Prostate gland (tissue), 2 donors: ENCODE results near the gene SEMA5A. TPM values are rescaled to one million over a fixed set of nuclear protein-coding genes. Genes with fewer than 3 reads are reported as not detected.

ENCODE experiments used
- DNase-seq: peaks from one replicate; pipeline ENCODE4 v3.0.0-alpha.2; 2019; ENCODE audit warnings: low spot score
- H3K27ac ChIP-seq, 2 donors: fragments of 200-600 bp; sonication (generic); 2 replicates each; pipeline ENCODE4 v1.5.1; 2017 to 2019
- H3K27me3 ChIP-seq: fragments of 200-600 bp; sonication (generic); replicated peaks from 2 replicates; pipeline ENCODE4 v1.5.1; 2019; ENCODE audit not compliant: insufficient read depth
- H3K36me3 ChIP-seq, 2 donors: fragments of 200-600 bp; sonication (generic); 1 replicate in 1 of 2; 2 replicates in 1 of 2; pipeline versions ENCODE4 v1.5.1 to v1.8.1; 2017 to 2019
- H3K4me1 ChIP-seq: fragments of 200-600 bp; sonication (generic); replicated peaks from 2 replicates; pipeline ENCODE4 v1.5.1; 2019
- H3K4me3 ChIP-seq, 2 donors: fragments of 200-600 bp; sonication (generic); 2 replicates each; pipeline ENCODE4 v1.5.1; 2017 to 2019
- H3K9me3 ChIP-seq: fragments of 200-600 bp; sonication (generic); 2 replicates; pipeline ENCODE4 v1.5.1; 2017
- POLR2A ChIP-seq: fragments of 450-650 bp; IDR thresholded peaks from one replicate; pipeline ENCODE4 v1.6.1; 2016; ENCODE audit warnings: antibody characterized with exemption, mild to moderate bottlenecking
- POLR2AphosphoS5 ChIP-seq: sonication (generic); formaldehyde crosslinking; IDR thresholded peaks from one replicate; pipeline ENCODE4 v1.6.1; 2017; ENCODE audit warnings: antibody characterized with exemption
- WGBS: methylation state at CpG from one replicate; pipeline ENCODE4 v1.1.5; 2018; 5-methylcytosine and 5-hydroxymethylcytosine counted together
- intact Hi-C: fragments of 100-400 bp; cut with DNase I; formaldehyde crosslinking; loops from one replicate; pipeline ENCODE4 v1.14.2; 2022
- total RNA-seq, 2 donors: library from RNA; depleted of rRNA; stranded (reverse); fragments of >200 nt; gene quantifications; one replicate each; pipeline ENCODE4 v1.1.0, GENCODE V29; 2016
- TF ChIP-seq, protein P1 (sequence below), 4 experiments: fragments of 200-600 bp in 2 of 4; fragments of 450-650 bp in 2 of 4; sonication (generic) in 2 of 4; IDR thresholded peaks; 1 replicate in 3 of 4; 2 replicates in 1 of 4; pipeline ENCODE4 v1.5.1; 2016 to 2019; ENCODE audit warnings: antibody characterized with exemption in 4 of 4, mild to moderate bottlenecking in 2 of 4, moderate library complexity in 2 of 4

Gene SEMA5A
- total RNA-seq, 2 donors from 2014 or later = 4.5 to 21.7 TPM

GRCh38 chr5:9567039-9567438, 21.2 kb upstream of the SEMA5A start:
- intact Hi-C loops = no loop called here
- Histone ChIP-seq H3K4me1 (no peaks in the 10 kb centered on the region), H3K27ac (no peak overlapping the region), H3K9me3 (no peaks in the 10 kb centered on the region), H3K27me3 (no peaks in the 10 kb centered on the region), H3K4me3 (no peak overlapping the region), H3K36me3 (no peaks in the 10 kb centered on the region)
- TF ChIP-seq, protein P1, sequence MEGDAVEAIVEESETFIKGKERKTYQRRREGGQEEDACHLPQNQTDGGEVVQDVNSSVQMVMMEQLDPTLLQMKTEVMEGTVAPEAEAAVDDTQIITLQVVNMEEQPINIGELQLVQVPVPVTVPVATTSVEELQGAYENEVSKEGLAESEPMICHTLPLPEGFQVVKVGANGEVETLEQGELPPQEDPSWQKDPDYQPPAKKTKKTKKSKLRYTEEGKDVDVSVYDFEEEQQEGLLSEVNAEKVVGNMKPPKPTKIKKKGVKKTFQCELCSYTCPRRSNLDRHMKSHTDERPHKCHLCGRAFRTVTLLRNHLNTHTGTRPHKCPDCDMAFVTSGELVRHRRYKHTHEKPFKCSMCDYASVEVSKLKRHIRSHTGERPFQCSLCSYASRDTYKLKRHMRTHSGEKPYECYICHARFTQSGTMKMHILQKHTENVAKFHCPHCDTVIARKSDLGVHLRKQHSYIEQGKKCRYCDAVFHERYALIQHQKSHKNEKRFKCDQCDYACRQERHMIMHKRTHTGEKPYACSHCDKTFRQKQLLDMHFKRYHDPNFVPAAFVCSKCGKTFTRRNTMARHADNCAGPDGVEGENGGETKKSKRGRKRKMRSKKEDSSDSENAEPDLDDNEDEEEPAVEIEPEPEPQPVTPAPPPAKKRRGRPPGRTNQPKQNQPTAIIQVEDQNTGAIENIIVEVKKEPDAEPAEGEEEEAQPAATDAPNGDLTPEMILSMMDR (IDR thresholded peaks at IDR 0.05) = no peak
- TF ChIP-seq POLR2AphosphoS5 = no peak
- no peak for TF ChIP-seq POLR2A
- DNase-seq = no peak

GRCh38 chr5:9564752-9565151, 18.9 kb upstream of the SEMA5A start:
- no peaks in the 10 kb centered on the region for H3K27me3 ChIP-seq
- no peaks in the 10 kb centered on the region for H3K4me1 ChIP-seq
- no peak overlapping the region for H3K4me3 ChIP-seq
- H3K36me3 ChIP-seq = no peaks in the 10 kb centered on the region
- intact Hi-C loops = no loop called here
- TF ChIP-seq POLR2A (no peak), POLR2AphosphoS5 (no peak)
- TF ChIP-seq, protein P1 (IDR thresholded peaks at IDR 0.05) = no peak
- DNase-seq = no peak
- no peak overlapping the region for H3K27ac ChIP-seq
- 84% methylated on average over 4 of the region's 4 CpGs for WGBS
- H3K9me3 ChIP-seq = no peaks in the 10 kb centered on the region

DNA sequence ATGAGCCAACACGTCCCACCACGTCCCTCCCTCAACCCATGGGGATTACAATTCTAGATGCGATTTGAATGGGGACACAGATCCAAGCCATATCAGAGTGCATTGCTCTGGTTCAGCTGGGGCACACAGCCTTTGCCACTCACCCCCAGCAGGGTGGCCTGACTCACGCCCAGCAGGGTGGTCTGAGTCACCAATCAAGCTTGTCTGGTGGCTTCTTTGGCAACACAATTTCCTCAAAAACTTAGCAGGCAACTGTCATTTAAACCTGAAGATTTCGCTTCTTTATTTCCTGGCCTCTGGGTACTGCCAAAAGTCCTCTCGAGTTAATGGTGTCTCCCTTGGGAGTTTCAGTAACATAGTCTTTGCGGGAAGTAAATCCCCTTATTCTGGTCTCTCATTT, 16.3 kb upstream of the SEMA5A start:
- Histone ChIP-seq H3K9me3 (no peaks in the 10 kb centered on the region), H3K4me1 (no peaks in the 10 kb centered on the region), H3K36me3 (no peaks in the 10 kb centered on the region), H3K4me3 (no peak overlapping the region), H3K27ac (no peak overlapping the region), H3K27me3 (no peaks in the 10 kb centered on the region)
- DNase-seq = no peak
- intact Hi-C loops = no loop called here
- WGBS = 85% methylated on average over 7 of the region's 7 CpGs
- TF ChIP-seq POLR2AphosphoS5 (no peak), POLR2A (no peak)
- TF ChIP-seq, protein P1 (IDR thresholded peaks at IDR 0.05) = no peak

DNA sequence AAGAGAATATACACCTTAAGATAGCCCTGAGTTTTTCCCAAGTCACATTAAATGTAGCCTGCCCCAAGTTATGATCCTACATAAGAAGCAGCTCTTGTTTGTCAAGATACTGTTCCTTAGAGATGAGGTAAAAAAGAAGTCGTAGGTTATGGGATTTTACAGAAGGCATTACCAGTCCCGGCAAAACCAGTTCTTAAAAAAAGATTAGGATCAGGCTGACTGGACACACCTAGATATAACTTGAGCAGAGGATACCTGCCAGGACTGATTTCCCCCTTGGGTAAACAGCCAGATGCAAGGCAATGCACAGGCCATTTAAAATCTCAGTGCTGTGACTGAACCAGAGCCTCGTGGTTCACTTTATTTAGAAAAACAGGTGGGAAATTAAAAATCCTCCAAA, 14.1 kb upstream of the SEMA5A start:
- H3K27me3 ChIP-seq = no peaks in the 10 kb centered on the region
- intact Hi-C loops = no loop called here
- H3K9me3 ChIP-seq = no peaks in the 10 kb centered on the region
- H3K4me1 ChIP-seq = no peaks in the 10 kb centered on the region
- H3K27ac ChIP-seq = no peak overlapping the region
- TF ChIP-seq POLR2AphosphoS5 = peak; percentile 57
- no peak for TF ChIP-seq POLR2A
- TF ChIP-seq, protein P1 (IDR thresholded peaks at IDR 0.05) = no peak
- no peak overlapping the region for H3K4me3 ChIP-seq
- no peaks in the 10 kb centered on the region for H3K36me3 ChIP-seq
- peak; percentile 45 for DNase-seq
- WGBS = 37% methylated on average over 3 of the region's 3 CpGs

GRCh38 chr5:9558319-9558965, 12.6 kb upstream of the SEMA5A start:
- Histone ChIP-seq H3K27me3 (no peaks in the 10 kb centered on the region), H3K4me1 (no peaks in the 10 kb centered on the region), H3K4me3 (no peak overlapping the region), H3K9me3 (no peaks in the 10 kb centered on the region), H3K27ac (no peak overlapping the region), H3K36me3 (no peaks in the 10 kb centered on the region)
- no peak for DNase-seq
- intact Hi-C loops = no loop called here
- TF ChIP-seq, protein P1 (IDR thresholded peaks at IDR 0.05) = no peak
- TF ChIP-seq POLR2AphosphoS5 (no peak), POLR2A (no peak)
- WGBS = 83% methylated on average over 5 of the region's 5 CpGs
